CD1c-positive myeloid dendritic cell (primary cell): ENCODE measurements around the gene SERPINB11.
"Not testable (repeated sequence)": the region's sequence is repeated elsewhere in the genome, so short reads cannot be mapped to it uniquely, and the experiment has no call there.

ENCODE experiments used
- DNase-seq: peaks from one replicate; pipeline ENCODE4 v3.0.0-alpha.2; 2016; ENCODE audit errors: extremely low spot score

The SERPINB11 gene

DNA sequence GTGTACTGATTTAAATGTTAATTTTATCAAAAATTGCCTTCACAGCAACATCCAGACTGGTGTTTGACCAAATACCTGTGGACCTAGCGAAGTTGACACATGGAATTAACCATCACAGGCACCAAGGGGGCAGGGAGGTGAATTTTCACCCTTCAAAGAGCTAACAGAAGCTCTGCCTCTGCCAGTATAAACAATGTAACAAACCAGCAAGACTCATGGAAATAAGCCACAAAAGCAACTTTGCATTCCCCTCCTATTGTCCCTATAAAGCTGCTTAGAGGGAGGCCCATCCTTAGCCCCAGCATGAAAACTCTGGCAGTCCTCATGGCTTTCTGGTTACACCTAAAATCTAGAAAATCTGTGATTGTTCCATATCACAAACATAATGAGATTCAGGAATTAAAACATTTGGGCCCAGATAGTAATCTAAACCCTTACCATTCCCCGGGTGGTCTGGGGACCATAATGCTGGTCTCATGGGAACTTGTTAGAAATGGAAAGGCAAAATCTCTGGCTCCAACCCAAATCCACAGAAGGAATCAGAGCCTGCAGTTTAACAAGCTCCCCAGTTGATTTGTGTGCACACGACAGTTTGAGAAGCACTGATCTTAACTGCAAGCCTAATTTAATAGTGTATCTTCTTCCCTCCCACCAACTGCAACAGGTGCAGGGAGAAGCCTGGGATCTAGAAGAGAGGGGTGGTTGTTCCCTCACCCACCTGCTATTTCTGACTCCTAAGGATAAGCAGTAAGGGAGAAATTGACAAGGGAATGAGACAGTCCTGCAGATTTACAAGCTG lies 23.1 kb downstream of the SERPINB11 start:
- no peak for DNase-seq

DNA sequence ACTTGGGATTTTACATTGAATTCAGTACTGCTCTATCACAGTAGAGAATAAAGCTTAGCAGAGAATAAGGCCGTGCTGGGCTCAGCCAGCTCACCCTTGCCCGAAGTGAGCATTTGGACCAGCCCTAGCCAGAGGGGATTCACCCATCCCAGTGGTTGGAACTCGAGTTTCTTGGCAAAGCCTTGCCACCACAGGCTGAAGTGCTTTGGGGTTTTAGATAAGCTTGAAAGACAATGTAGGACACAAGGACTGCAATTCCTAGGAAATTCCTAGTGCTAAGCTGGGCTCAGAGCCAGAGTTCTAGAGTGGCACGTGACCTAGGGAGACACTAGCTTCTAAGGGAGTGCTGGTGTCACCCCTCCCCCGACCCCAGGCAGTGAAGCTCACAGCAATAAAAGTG lies 28.0 kb downstream of the SERPINB11 start:
- DNase-seq = no peak

DNA sequence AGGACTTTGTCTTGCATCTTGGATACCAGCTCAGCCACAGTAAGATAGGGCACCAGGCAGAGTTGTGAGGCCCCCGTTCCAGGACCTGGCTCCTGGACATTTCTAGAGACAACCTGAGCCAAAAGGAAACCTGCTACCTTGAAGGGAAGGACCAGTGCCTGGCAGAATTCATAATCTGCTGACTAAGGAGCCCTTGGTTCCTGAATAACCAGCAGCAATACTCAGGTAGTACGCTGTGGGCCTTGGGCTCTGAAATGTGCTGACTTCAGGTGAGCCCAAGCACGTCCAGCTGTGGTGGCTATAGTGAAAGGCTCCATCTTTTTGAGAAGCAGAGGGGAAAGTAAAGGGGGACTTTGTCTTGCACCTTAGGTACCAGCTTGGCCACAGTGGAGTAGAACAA lies 28.5 kb downstream of the SERPINB11 start:
- DNase-seq = no peak

DNA sequence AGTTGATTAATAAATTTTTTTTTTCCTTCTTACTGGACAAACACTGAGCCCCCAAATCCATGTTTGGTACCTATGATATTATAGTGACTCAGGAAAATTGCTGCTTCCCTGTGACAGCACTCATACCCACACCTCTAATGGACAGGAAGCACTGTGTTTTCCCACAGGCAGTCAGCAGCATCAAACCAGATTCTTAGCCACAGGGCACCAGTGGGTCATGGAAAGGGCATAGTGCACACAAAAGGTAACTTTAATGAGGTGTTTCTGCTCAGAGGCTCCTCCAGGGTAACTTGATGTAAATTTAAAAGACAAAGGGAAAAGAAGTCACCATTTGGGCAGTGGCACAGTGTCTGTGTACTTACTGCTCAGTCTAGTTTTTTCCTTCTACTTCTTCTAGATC lies 34.1 kb downstream of the SERPINB11 start:
- DNase-seq = no peak

DNA sequence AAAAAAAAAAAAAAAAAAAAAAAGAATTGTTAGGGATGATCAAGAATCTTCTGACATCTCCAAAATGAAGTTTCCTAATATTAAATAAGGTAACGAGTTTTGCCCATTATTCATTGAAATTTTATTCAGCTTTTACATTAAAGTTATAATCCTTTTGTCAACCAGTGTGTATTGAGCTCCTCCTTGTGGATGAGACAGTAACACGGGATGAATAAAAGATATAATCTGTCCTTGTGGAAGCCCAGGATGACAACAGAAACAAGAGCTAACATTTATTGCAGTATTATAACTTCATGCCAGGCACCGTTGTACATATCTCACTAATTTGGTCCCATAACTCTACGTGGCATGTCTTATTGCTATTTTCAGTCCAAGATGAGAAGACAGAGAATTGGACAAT lies 39.0 kb downstream of the SERPINB11 start:
- no peak for DNase-seq

DNA sequence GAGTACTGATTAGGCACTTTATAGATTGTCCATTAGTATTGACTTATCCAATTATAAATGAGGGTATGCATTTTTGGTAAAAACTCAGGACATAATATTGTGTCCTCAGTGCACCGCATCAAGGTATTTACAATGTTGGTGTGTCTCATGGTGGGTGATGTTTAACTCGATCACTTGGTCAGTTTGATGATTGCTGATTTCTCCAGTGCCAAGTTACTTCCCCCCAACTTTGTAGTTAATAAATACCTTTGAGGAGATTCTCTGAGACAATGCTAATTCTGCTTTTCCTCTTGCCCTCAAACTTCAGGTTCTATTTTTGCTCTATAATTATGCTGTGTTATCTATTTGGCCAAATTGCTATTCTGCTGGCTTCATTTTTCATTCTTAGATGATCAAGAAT lies 44.2 kb downstream of the SERPINB11 start:
- DNase-seq = no peak

DNA sequence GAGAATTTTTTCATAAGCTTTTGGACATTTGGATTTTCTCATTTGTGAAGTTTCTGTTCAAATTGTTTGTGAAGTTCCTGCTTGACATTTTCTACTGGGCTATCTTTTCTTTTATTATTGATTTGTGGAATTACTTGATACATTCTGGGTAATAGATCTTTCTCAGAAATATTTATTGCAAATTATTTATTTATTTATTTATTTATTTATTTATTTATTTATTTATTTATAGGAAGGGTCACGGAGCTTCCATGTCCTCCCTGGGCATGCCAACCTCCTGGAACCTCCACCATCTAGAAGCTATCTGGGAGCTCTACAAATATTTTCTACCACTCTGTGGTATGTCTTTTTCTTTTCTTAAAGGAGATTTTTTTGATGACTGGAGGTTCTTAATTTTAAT lies 46.7 kb downstream of the SERPINB11 start:
- DNase-seq = no peak

DNA sequence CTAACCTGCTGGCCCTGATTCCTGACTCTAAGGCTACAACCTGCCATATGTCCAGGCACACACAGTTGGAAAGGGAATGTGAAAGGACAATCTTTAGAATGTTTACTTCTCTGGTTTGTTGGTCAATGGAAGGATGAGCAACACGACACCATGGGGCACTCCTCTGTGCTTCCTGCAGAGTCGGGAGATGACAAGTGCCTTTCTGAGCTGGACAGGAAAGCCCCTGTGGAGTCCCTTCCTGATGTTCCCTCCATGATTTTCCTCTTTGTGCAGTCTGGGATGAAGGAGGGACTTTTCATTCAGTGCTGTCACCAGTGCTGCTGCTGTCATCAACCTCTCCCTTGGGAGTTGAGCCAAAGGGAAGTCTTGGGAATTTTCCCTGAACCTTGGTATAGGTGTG lies 49.9 kb downstream of the SERPINB11 start:
- DNase-seq = no peak

DNA sequence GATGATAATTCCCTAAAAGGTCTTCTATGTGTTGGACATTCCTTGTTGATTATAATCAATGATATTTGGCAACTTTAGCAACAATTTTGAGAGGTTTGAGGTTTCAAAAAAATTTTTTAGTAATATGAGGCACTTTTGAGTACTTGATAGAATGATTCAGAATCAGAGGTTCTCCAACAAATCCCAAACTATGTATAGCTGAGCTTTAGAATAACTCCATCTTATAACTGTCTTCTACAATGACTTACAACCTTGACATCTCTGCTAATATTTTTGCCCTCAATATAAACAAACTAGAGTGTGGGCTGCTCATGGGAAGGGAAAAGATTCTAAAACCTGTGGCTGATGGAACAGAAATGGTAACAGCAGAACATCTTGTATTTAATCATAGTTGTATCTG lies 50.9 kb downstream of the SERPINB11 start:
- DNase-seq = no peak

DNA sequence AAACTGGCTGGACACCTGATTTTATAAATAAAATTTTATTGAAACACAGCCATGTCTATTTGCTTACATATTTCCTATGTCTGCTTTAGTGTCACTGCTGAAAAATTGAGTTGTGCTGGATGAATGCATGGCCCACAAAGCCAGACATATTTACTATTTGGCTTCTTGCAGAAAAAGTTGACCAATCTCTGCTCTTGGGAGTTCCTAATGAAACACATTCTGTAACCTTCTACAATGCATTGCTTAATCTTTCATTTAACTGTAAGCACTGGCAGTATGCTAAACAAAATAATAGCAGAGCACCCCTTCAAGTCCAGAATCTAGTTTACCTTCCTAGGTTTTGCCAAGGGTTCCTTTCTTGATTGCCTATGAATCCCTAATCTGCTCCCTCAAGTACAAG lies 54.8 kb downstream of the SERPINB11 start:
- DNase-seq = no peak

DNA sequence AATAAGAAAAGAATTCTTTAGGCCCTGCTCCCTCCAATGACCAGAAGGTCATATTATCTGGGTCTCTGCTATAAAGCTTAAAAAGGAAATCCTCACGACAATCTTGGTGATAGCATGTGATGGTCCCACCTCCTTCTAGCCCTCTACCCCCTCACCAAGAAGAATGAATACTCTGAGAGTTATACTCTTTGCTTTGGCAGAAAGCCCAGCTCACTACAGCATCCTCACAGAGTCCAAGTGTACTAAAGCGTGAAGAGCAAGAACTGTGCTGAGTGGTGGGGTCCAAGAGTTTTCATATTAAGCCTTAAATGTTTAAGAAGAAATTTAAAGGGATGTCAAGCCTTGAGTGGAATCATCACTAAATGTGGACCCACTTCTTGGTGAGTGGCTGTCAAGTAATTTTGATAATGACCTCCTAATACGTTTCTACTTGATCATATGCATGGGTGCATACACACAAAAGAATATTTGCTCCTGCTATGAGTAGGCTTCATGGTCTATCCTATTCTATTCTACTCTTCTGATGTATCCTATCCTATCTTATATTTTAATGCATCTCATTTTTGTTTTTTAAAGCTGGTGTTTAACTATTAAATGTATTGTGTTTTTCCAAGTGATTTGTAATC lies 56.0 kb downstream of the SERPINB11 start:
- DNase-seq = no peak

DNA sequence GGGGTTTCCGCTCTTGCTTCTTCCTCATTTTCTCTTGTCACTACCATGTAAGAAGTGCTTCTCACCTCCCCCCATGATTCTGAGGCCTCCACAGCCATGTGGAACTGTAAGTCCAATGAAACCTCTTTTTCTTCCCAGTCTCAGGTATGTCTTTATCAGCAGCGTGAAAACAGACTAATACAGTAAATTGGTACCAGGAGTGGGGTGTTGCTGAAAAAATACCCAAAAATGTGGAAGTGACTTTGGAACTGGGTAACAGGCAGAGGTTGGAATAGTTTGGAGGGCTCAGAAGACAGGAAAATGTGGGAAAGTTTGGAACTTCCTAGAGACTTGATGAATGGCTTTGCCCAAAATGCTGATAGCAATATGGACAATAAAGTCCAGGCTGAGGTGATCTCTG lies 57.0 kb downstream of the SERPINB11 start:
- not testable (repeated sequence) for DNase-seq

DNA sequence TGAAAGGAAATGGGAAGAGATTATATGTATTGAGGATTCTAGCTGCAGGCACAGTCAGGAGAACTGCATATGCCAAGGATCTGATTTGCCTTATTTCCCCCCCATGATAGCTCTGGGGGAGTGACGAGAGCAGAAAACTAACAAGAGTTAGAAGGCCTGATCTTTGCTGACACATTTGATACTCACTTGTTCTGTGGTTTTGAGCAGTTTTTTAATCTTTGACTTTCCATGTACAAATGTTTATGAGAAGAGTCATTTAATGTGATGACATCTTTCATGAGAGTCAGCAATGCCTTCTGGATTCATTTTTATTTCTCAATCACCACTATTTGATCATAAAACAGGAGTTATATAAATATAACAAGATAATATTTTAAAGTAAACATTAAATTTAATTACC lies 59.8 kb downstream of the SERPINB11 start:
- DNase-seq = no peak

DNA sequence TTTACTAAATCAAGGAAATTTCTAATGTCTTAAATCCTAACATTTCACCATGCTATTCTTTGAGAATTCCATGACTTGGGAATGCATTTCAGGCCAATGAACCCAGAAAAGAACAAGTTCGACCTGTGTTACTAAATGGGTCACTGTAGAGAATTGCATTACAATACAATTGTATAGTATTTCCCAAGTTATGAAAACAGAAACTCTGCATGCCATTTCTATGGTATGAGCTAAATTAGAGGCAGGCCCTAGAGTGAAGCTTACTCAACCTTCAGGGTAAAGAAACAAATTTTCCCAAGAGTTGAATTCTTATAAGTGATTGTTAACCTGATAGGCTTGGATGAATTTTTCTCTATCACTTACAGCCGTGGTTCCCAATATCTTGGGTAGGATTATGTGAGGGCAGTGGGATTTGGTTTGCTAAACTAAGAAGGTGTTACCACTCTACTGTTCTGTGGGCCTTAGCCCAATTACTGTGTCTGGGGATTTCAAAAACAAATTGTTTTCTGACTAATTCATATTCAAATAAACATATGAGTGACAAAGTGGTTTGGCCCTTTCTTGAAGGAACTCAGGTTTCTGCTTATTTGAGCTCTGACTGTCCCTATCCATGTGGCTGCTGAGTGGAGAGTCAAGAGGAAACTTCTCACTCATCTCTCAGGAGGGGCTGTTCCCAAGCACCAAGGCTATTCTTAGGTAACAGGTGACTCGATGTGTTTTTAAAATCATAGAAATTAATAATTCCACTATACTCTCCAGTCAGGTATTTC lies 61.3 kb downstream of the SERPINB11 start:
- DNase-seq = no peak

DNA sequence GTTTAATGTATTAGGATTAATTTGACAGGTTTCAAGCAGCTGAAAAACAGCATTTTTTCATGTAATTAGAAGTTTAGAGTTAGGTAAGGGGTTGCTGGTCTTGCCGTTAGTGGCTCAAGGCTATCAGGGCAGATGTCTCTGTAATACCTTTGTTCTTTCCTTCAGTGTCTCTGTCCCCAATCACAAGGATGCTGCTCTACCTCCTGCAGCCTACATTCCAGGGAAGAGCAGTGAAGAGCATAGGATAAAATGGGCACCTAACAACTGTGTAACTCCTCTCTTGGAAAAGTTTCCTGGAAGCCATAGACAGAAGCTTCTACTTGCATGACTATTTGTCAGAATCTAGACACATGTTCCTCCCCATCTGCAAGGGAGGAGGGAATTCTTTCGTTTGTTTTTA lies 63.1 kb downstream of the SERPINB11 start:
- no peak for DNase-seq
